OCI-LY7 (cell line): Measurements from ENCODE around the gene CNOT11.
"Not testable (repeated sequence)": the region's sequence is repeated elsewhere in the genome, so short reads cannot be mapped to it uniquely, and the experiment has no call there.

Experiments used
- CTCF ChIP-seq: fragments of 200-600 bp; sonication (generic); conservative IDR thresholded peaks from 2 replicates; pipeline ENCODE4 v1.5.1; 2014; ENCODE audit warnings: mild to moderate bottlenecking, antibody characterized with exemption, low read length, moderate library complexity, mixed read lengths
- EZH2phosphoT487 ChIP-seq: fragments of 200-600 bp; sonication (generic); IDR thresholded peaks from 2 replicates; pipeline ENCODE4 v1.6.1; 2018; ENCODE audit warnings: low read depth, borderline replicate concordance, mild to moderate bottlenecking, mixed run types, antibody characterized with exemption, low read length, moderate library complexity, mixed read lengths

- TF ChIP-seq CTCF, EZH2phosphoT487: not testable (repeated sequence)
These were observed 14.7 kb upstream of the CNOT11 start for GRCh38 chr2:101237944-101238343.
